ENCODE results near the gene MYOF.

- no peak for TF ChIP-seq CTCF (conservative IDR thresholded peaks at IDR 0.05)
- no peak for TF ChIP-seq ZFX (IDR thresholded peaks at IDR 0.05)
Measured at GRCh38 chr10:93319896-93320295, 162.2 kb downstream of the MYOF start.

Measured in C4-2B (cell line).